Measurements from ENCODE around the gene BACH2.
"Not testable (repeated sequence)": the region's sequence is repeated elsewhere in the genome, so short reads cannot be mapped to it uniquely, and the experiment has no call there.

The BACH2 gene

DNA sequence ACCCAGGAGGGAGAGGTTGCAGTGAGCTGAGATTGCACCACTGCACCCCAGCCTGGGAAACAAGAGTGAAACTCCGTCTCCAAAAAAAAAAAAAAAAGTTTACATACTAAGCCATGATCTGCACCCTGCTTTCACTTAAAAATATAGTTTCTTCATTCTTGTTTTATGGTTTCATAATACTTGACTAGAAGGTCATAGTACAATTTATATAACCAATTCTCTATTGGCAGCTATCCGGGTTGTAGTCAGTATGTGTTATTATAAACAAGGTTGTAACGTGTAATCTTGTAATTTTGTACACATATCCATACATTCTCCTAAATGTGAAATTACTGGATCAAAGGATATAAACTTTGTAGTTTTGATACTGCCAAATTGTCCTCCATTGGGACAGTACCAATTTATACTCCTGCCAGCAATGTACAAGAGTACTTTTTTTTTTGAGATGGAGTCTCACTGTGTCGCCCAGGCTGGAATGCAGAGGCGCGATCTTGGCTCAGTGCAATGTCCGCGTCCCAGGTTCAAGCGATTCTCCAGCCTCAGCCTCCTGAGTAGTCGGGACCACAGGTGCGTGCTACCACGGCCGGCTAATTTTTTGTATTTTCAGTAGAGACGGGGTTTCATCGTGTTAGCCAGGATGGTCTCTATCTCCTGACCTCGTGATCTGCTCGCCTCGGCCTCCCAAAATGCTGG is 257.5 kb downstream of the BACH2 start:
- no peaks in the 10 kb centered on the region for H3K79me2 ChIP-seq (ENCODE audit: insufficient read depth, low read depth)
- H3K36me3 ChIP-seq (ENCODE audit: insufficient read depth), result no peaks in the 10 kb centered on the region
- H3K4me2 ChIP-seq, result no peak overlapping the region
- H3K27ac ChIP-seq, result no peak overlapping the region
- no peaks in the 10 kb centered on the region for H3K27me3 ChIP-seq (ENCODE audit: insufficient read depth, low read depth)
- no peak overlapping the region for H3K9ac ChIP-seq
- H4K20me1 ChIP-seq (ENCODE audit: insufficient read depth), result no peaks in the 10 kb centered on the region
- no peaks in the 10 kb centered on the region for H3K4me1 ChIP-seq (ENCODE audit: low read depth, poor library complexity, severe bottlenecking)
- TF ChIP-seq, protein P1, sequence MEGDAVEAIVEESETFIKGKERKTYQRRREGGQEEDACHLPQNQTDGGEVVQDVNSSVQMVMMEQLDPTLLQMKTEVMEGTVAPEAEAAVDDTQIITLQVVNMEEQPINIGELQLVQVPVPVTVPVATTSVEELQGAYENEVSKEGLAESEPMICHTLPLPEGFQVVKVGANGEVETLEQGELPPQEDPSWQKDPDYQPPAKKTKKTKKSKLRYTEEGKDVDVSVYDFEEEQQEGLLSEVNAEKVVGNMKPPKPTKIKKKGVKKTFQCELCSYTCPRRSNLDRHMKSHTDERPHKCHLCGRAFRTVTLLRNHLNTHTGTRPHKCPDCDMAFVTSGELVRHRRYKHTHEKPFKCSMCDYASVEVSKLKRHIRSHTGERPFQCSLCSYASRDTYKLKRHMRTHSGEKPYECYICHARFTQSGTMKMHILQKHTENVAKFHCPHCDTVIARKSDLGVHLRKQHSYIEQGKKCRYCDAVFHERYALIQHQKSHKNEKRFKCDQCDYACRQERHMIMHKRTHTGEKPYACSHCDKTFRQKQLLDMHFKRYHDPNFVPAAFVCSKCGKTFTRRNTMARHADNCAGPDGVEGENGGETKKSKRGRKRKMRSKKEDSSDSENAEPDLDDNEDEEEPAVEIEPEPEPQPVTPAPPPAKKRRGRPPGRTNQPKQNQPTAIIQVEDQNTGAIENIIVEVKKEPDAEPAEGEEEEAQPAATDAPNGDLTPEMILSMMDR (conservative IDR thresholded peaks at IDR 0.05; ENCODE audit: low read depth, low read length), result no peak
- no peak overlapping the region for H3K4me3 ChIP-seq (IDR thresholded peaks at IDR 0.05; ENCODE audit: insufficient read depth, low read depth, low read length)
- H2AFZ ChIP-seq (ENCODE audit: low read depth), result no peak overlapping the region

GRCh38 chr6:90036963-90037362 is 259.7 kb downstream of the BACH2 start:
- H4K20me1 ChIP-seq (ENCODE audit: insufficient read depth), result no peaks in the 10 kb centered on the region
- H3K4me1 ChIP-seq (ENCODE audit: low read depth, poor library complexity, severe bottlenecking), result no peaks in the 10 kb centered on the region
- H3K27ac ChIP-seq, result no peak overlapping the region
- H2AFZ ChIP-seq (ENCODE audit: low read depth), result no peak overlapping the region
- no peaks in the 10 kb centered on the region for H3K27me3 ChIP-seq (ENCODE audit: insufficient read depth, low read depth)
- H3K4me2 ChIP-seq, result no peak overlapping the region
- no peak overlapping the region for H3K4me3 ChIP-seq (IDR thresholded peaks at IDR 0.05; ENCODE audit: insufficient read depth, low read depth, low read length)
- H3K36me3 ChIP-seq (ENCODE audit: insufficient read depth), result no peaks in the 10 kb centered on the region
- H3K9ac ChIP-seq, result no peak overlapping the region
- H3K79me2 ChIP-seq (ENCODE audit: insufficient read depth, low read depth), result no peaks in the 10 kb centered on the region
- TF ChIP-seq, protein P1 (conservative IDR thresholded peaks at IDR 0.05; ENCODE audit: low read depth, low read length), result no peak

GRCh38 chr6:90035047-90035723 is 261.5 kb downstream of the BACH2 start:
- Histone ChIP-seq H3K9ac (no peak overlapping the region), H3K4me3 (IDR thresholded peaks at IDR 0.05; ENCODE audit: insufficient read depth, low read depth, low read length) (no peak overlapping the region), H3K4me2 (no peak overlapping the region), H4K20me1 (ENCODE audit: insufficient read depth) (no peaks in the 10 kb centered on the region), H3K4me1 (ENCODE audit: low read depth, poor library complexity, severe bottlenecking) (no peaks in the 10 kb centered on the region), H3K27ac (no peak overlapping the region), H2AFZ (ENCODE audit: low read depth) (no peak overlapping the region), H3K36me3 (ENCODE audit: insufficient read depth) (no peaks in the 10 kb centered on the region), H3K27me3 (ENCODE audit: insufficient read depth, low read depth) (no peaks in the 10 kb centered on the region), H3K79me2 (ENCODE audit: insufficient read depth, low read depth) (no peaks in the 10 kb centered on the region)
- TF ChIP-seq, protein P1 (conservative IDR thresholded peaks at IDR 0.05; ENCODE audit: low read depth, low read length), result no peak

GRCh38 chr6:90033746-90034271 is 262.8 kb downstream of the BACH2 start:
- no peaks in the 10 kb centered on the region for H4K20me1 ChIP-seq (ENCODE audit: insufficient read depth)
- no peaks in the 10 kb centered on the region for H3K79me2 ChIP-seq (ENCODE audit: insufficient read depth, low read depth)
- TF ChIP-seq, protein P1 (conservative IDR thresholded peaks at IDR 0.05; ENCODE audit: low read depth, low read length), result no peak
- H3K27ac ChIP-seq, result no peak overlapping the region
- no peaks in the 10 kb centered on the region for H3K27me3 ChIP-seq (ENCODE audit: insufficient read depth, low read depth)
- no peak overlapping the region for H2AFZ ChIP-seq (ENCODE audit: low read depth)
- no peak overlapping the region for H3K4me2 ChIP-seq
- H3K4me3 ChIP-seq (IDR thresholded peaks at IDR 0.05; ENCODE audit: insufficient read depth, low read depth, low read length), result no peak overlapping the region
- no peak overlapping the region for H3K9ac ChIP-seq
- H3K36me3 ChIP-seq (ENCODE audit: insufficient read depth), result no peaks in the 10 kb centered on the region
- no peaks in the 10 kb centered on the region for H3K4me1 ChIP-seq (ENCODE audit: low read depth, poor library complexity, severe bottlenecking)

DNA sequence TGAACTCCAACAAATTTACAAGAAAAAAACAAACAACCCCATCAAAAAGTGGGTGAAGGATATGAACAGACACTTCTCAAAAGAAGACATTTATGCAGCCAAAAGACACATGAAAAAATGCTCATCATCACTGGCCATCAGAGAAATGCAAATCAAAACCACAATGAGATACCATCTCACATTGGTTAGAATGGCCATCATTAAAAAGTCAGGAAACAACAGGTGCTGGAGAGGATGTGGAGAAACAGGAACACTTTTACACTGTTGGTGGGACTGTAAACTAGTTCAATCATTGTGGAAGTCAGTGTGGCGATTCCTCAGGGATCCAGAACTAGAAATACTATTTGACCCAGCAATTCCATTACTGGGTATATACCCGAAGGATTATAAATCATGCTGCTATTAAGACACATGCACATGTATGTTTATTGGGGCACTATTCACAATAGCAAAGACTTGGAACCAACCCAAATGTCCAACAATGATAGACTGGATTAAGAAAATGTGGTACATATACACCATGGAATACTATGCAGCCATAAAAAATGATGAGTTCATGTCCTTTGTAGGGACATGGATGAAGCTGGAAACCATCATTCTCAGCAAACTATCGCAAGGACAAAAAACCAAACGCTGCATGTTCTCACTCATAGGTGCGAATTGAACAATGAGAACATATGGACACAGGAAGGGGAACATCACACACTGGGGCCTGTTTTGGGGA is 264.0 kb downstream of the BACH2 start:
- not testable (repeated sequence) for H3K4me3 ChIP-seq (IDR thresholded peaks at IDR 0.05; ENCODE audit: insufficient read depth, low read depth, low read length); H3K79me2 ChIP-seq (ENCODE audit: insufficient read depth, low read depth)

More for the DNA sequence above, 264.0 kb downstream of the BACH2 start:
- H2AFZ ChIP-seq (ENCODE audit: low read depth); H3K27ac ChIP-seq; H3K27me3 ChIP-seq (ENCODE audit: insufficient read depth, low read depth); H3K36me3 ChIP-seq (ENCODE audit: insufficient read depth); H3K9ac ChIP-seq; H3K4me1 ChIP-seq (ENCODE audit: low read depth, poor library complexity, severe bottlenecking); H3K4me2 ChIP-seq; H4K20me1 ChIP-seq (ENCODE audit: insufficient read depth): not testable (repeated sequence)
